ENCODE measurements around the gene RING1. TPM values are rescaled to one million over a fixed set of nuclear protein-coding genes. Genes with fewer than 3 reads are reported as not detected.

The RING1 gene
- total RNA-seq, 1 experiment from 2014 or later: 31.0 TPM

DNA sequence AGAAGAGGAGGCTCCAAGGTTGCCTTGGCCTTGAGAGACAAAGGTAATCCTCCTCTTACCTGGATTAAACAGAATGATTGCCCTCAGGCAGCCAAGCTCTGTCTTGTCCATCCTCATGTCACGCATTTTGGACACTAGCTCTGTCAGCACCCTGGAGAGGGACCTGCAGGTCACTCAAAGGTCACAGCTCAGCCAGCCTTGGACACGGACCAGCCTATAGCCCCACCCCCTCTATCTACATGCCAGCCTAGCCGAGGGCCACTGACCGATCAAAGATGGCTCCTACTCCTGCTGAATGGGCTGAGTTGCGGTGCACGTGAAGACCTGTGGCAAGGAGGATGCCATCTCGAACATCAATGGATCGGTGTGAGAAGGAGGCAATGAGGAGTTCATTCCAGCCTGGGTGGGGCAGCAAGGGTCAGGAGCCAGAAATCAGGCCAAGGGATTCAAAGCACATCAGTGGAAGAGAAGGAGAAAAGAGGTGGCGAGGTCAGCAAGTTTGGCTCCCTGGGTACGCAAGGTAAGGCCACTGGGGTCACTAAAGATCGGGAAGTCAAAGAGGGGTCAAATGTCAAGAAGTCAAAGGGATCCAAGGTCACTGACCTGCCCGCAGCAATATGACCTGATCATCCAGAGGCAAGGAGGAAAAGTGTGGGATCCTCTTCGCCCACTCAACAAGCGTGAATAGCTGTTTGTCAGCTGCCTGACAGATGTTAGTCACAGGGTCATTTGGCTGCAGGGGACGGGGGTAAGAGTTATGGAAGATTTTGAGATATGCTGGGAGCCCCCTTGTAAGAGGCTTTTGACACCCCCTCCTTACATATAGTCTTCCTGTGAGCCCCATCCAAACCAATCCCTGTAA lies 12.8 kb upstream of the RING1 start:
- peaks cover 3% of the 10 kb centered on the region; the same call in 1 of the 2 replicates for H3K27me3 ChIP-seq (ENCODE audit: insufficient read depth, low read length)
- H3K27me3 Mint-ChIP-seq (ENCODE audit: low read depth): peaks cover 26% of the 10 kb centered on the region
- H4K8ac ChIP-seq (replicated peaks; ENCODE audit: insufficient read length, low read depth, low read length): no peak overlapping the region
- no peak overlapping the region for H2AFZ ChIP-seq (ENCODE audit: low read length)
- H2BK120ac ChIP-seq (ENCODE audit: low read depth, low read length, poor library complexity, severe bottlenecking): no peak overlapping the region
- H2AK5ac ChIP-seq (ENCODE audit: insufficient read length, low read length): no peak overlapping the region
- no peak overlapping the region for H3K27ac ChIP-seq (ENCODE audit: insufficient read length, low read depth, low read length)
- H3K9me3 ChIP-seq (ENCODE audit: control insufficient read depth, low read depth, low read length): no peaks in the 10 kb centered on the region
- H3K27ac Mint-ChIP-seq: no peak overlapping the region
- H3K18ac ChIP-seq (ENCODE audit: insufficient read length, low read depth, low read length): no peak overlapping the region
- no peak overlapping the region for H4K5ac ChIP-seq (ENCODE audit: insufficient read length, low read depth, low read length)
- no peak overlapping the region for H3K4me3 Mint-ChIP-seq
- H3K56ac ChIP-seq (ENCODE audit: insufficient read length, low read depth, low read length): no peak overlapping the region
- no peak overlapping the region for H2BK15ac ChIP-seq (ENCODE audit: low read depth, low read length)
- DNase-seq: no peak
- no CpG with 5 or more reads among the region's 15 CpGs for WGBS (ENCODE audit: extremely low coverage, insufficient read length, low lambda C conversion rate)
- peaks cover 34 to 36% of the 10 kb centered on the region in 2 experiments for H3K4me1 Mint-ChIP-seq
- H2BK5ac ChIP-seq (ENCODE audit: insufficient read length, low read length): no peak overlapping the region
- no peaks in the 10 kb centered on the region for H4K20me1 ChIP-seq (ENCODE audit: control insufficient read depth, insufficient read depth, insufficient read length)
- H3T11ph ChIP-seq (ENCODE audit: low read length): no peak overlapping the region
- H3K23ac ChIP-seq (ENCODE audit: insufficient read length, low read depth, low read length): no peak overlapping the region
- H4K91ac ChIP-seq (ENCODE audit: insufficient read length, low read depth, low read length): no peak overlapping the region
- no peak overlapping the region for H3K14ac ChIP-seq (ENCODE audit: insufficient read depth, low read length)
- no peak overlapping the region for H2BK20ac ChIP-seq (ENCODE audit: low read depth, low read length, poor library complexity, severe bottlenecking)
- no peak overlapping the region for H3K4ac ChIP-seq (ENCODE audit: low read depth, low read length)
- peaks cover 14 to 31% (median 25%) of the 10 kb centered on the region in 3 experiments; a peak in 6 of 7 replicates for H3K36me3 Mint-ChIP-seq (ENCODE audit: insufficient read depth in 1 of 3, low read depth in 3 of 3)
- no peak overlapping the region for H3K9ac ChIP-seq (ENCODE audit: extremely low read depth, insufficient read length, low read length)
- TF ChIP-seq, protein P1, sequence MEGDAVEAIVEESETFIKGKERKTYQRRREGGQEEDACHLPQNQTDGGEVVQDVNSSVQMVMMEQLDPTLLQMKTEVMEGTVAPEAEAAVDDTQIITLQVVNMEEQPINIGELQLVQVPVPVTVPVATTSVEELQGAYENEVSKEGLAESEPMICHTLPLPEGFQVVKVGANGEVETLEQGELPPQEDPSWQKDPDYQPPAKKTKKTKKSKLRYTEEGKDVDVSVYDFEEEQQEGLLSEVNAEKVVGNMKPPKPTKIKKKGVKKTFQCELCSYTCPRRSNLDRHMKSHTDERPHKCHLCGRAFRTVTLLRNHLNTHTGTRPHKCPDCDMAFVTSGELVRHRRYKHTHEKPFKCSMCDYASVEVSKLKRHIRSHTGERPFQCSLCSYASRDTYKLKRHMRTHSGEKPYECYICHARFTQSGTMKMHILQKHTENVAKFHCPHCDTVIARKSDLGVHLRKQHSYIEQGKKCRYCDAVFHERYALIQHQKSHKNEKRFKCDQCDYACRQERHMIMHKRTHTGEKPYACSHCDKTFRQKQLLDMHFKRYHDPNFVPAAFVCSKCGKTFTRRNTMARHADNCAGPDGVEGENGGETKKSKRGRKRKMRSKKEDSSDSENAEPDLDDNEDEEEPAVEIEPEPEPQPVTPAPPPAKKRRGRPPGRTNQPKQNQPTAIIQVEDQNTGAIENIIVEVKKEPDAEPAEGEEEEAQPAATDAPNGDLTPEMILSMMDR (conservative IDR thresholded peaks at IDR 0.05): no peak
- no peak overlapping the region for H3K4me2 ChIP-seq (ENCODE audit: insufficient read depth, insufficient read length, low read length)
- H3K79me2 ChIP-seq (ENCODE audit: insufficient read depth, low read length): no peaks in the 10 kb centered on the region
- no peaks in the 10 kb centered on the region; a peak in 1 of 5 replicates for H3K9me3 Mint-ChIP-seq
- no peak overlapping the region for H2BK12ac ChIP-seq (ENCODE audit: insufficient read length, low read depth, low read length)
- peaks cover 4% of the 10 kb centered on the region; the same call in 1 of the 2 replicates for H3K4me1 ChIP-seq (ENCODE audit: insufficient read depth, low read length)
- H3K79me1 ChIP-seq (ENCODE audit: insufficient read depth, low read depth, low read length, poor library complexity, severe bottlenecking): no peaks in the 10 kb centered on the region
- H3K23me2 ChIP-seq (ENCODE audit: insufficient read length, low read depth, low read length, poor library complexity, severe bottlenecking): peaks cover 15% of the 10 kb centered on the region
